Measurements from ENCODE around the gene FIGLA.

The FIGLA gene

DNA sequence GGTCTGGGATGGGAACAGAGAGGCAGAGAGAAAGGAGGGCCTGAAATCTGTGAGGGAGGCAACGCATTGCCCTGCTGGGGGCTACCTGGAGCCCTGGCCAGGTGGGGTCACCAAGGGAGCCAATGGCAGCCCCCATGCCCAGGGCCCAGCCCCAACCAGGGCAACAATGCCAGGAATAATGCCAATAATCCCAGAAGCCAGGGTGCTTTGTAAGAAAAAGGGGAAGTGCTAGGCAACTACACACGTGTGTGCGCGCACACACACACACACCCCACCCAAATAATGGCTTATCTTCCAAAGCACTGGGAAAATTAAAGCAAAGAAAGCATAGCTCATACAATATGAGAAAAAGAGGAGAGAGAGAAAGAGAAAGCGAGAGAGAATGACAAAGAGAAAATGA is 36.9 kb upstream of the FIGLA start:
- ChIA-PET CTCF (no interaction called here), POLR2A (no interaction called here)
- TF ChIP-seq, protein P1, sequence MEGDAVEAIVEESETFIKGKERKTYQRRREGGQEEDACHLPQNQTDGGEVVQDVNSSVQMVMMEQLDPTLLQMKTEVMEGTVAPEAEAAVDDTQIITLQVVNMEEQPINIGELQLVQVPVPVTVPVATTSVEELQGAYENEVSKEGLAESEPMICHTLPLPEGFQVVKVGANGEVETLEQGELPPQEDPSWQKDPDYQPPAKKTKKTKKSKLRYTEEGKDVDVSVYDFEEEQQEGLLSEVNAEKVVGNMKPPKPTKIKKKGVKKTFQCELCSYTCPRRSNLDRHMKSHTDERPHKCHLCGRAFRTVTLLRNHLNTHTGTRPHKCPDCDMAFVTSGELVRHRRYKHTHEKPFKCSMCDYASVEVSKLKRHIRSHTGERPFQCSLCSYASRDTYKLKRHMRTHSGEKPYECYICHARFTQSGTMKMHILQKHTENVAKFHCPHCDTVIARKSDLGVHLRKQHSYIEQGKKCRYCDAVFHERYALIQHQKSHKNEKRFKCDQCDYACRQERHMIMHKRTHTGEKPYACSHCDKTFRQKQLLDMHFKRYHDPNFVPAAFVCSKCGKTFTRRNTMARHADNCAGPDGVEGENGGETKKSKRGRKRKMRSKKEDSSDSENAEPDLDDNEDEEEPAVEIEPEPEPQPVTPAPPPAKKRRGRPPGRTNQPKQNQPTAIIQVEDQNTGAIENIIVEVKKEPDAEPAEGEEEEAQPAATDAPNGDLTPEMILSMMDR (IDR thresholded peaks at IDR 0.05; ENCODE audit: control extremely low read depth, extremely low read depth, low read depth, missing control alignments), result no peak
- DNase-seq (ENCODE audit: extremely low spot score), result no peak

DNA sequence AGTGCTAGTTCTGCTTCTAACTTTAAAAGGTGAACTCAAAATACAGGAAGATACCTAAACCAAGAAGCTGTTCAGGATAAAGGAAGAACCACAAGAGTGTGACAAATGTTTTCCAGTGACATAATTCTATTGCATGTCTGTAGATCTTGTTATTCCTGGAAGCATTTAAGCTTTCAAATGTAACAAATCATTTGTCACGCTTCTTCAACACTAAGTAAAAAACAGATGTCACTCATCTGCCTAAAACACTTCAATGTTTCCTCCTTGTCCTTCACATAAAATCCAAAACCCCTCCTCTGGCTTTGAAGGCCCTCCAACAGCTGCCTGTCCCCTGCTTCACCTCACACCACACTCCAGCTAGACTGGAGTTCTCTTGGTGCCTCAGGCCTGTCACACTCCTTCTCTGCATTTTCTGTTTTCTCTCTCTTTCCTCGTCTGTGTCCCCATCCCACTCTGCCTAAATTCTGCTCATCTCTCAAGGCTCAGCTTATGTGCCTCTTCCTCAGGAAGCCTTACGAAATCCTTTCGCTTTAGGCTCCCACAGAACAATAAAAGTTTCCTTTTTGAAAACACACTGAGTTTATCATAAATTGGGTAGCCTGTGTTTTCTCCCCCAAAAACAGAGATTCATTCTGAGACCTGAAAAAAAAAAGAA is 36.4 kb upstream of the FIGLA start:
- ChIA-PET POLR2A (no interaction called here), CTCF (interaction anchor here (0.9 to 2.3 kb wide), 3 partner anchors 14 to 34 kb away, joined by 3 to 7 read pairs (median 4); no protein-coding TSS in a partner anchor)
- DNase-seq (ENCODE audit: extremely low spot score), result no peak
- TF ChIP-seq, protein P1 (IDR thresholded peaks at IDR 0.05; ENCODE audit: control extremely low read depth, extremely low read depth, low read depth, missing control alignments), result no peak

DNA sequence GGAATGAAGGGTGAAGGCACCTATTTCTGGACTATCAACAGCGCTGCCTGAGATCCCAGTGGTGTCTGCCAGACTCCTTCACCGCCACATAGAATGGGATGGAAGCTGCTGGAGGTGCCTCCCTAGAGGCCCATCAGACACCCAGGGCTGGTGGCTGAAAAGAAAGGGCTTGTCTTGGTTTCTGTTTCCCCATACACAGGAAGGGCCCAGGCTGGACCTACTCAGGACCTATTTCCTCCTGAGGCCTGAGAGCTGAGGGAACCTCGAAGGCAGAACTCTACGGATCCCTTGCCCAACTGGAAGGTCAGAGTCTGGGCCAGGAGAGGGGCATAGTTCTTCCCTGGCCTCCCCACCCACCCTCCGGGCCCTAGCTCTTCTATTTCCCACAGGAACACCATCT is 32.8 kb upstream of the FIGLA start:
- POLR2A ChIA-PET, result no interaction called here
- CTCF ChIA-PET, result interaction anchor here (1.1 kb wide), 1 partner anchor 33 kb away, joined by 3 read pairs; the partner anchor contains the start of gene FIGLA
- DNase-seq (ENCODE audit: extremely low spot score), result no peak
- TF ChIP-seq, protein P1 (IDR thresholded peaks at IDR 0.05; ENCODE audit: control extremely low read depth, extremely low read depth, low read depth, missing control alignments), result no peak

DNA sequence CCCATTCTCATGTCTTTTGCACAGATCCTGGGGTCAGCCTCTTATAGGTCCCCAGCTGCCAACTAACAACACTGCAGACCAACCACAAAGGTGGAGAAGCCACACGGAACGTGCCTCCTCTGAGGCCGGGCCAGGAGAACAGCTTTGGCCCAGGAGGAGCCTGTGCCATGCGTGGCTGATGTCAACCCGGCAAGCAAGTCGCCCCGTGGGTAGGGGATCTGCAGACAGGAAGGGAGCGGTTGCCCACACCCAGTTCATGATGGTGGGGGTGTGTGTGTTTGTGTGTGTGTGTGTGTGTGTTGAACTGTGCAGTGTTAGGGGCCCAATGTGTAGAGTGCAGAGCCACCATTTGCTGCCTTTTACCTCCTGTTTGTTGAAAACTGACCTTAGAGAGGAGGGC is 32.4 kb upstream of the FIGLA start:
- DNase-seq (ENCODE audit: extremely low spot score), result no peak
- TF ChIP-seq, protein P1 (IDR thresholded peaks at IDR 0.05; ENCODE audit: control extremely low read depth, extremely low read depth, low read depth, missing control alignments), result no peak
- ChIA-PET POLR2A (no interaction called here), CTCF (interaction anchor here (1.1 kb wide), 1 partner anchor 32 kb away, joined by 3 read pairs; the partner anchor contains the start of gene FIGLA)

DNA sequence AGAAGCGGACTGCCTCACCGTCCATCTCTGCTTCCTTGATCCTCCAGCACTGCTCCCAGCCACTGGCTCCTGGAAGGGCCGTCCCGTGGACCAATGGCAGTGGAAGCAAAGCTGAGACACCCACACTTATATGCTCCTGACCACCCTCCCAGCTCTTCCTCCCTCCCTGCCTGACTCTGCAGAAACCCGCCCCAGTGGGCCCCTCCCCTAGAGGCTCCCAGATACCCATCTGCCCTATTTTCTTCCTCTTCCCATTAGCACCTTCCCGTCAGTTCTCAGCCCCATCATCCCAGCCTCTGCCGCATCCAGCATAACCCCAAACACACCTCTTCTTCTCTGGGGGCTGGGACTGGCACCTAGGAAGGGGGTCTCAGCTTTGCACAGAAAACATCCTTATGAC is 30.1 kb upstream of the FIGLA start, which contains the start of gene CLEC4F:
Gene CLEC4F, minus strand, starts transcription at position 101 of the 400 bp plus-strand sequence. Its CDS starts 76 bp downstream, at position 25.
- ChIA-PET CTCF (interaction anchor here (1.1 kb wide), 1 partner anchor 127 kb away, joined by 3 read pairs; no protein-coding TSS in a partner anchor), POLR2A (no interaction called here)
- no peak for DNase-seq (ENCODE audit: extremely low spot score)
- TF ChIP-seq, protein P1 (IDR thresholded peaks at IDR 0.05; ENCODE audit: control extremely low read depth, extremely low read depth, low read depth, missing control alignments), result no peak

DNA sequence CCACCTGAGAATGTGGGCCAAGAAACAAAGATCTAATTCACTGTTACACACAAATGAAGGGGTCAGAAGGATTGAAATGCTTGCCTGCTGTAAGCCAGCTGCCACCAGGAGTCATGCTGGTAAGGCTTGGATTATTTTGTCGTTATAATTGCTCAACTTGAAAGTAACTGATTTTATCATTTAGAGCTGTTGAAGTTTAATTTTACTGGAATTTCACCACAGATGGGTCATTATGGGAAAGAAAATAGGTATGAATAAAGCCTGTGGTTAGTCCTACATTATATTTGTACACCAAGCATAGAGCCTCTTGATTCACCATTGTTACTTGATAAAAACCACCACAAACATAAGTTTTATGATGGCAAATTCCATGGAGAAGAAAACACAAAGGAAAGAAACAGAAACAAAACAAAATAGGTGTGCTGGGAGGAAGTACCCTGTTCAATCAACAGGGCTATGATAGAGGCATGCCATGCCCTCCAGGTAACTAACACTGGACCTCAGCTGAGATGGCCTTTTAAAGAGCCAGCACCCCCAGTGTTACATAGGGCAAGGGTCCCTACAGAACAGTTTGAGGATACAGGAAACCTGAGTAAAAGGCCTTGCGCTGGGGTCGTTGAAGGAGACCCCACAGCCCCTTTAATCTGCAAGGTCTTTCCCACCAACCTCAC is 27.0 kb upstream of the FIGLA start:
- ChIA-PET POLR2A (no interaction called here), CTCF (no interaction called here)

More for the DNA sequence above, 27.0 kb upstream of the FIGLA start:
- TF ChIP-seq, protein P1 (IDR thresholded peaks at IDR 0.05; ENCODE audit: control extremely low read depth, extremely low read depth, low read depth, missing control alignments), result no peak
- DNase-seq (ENCODE audit: extremely low spot score), result no peak

Measured in GM10248 (cell line).